ENCODE data around the gene GRAP2. TPM values are rescaled to one million over a fixed set of nuclear protein-coding genes. Genes with fewer than 3 reads are reported as not detected.

GRAP2 gene
- total RNA-seq, 1 experiment from 2014 or later: not detected

GRCh38 chr22:39907605-39908097 lies 6.8 kb downstream of the GRAP2 start:
- H3K9me3 ChIP-seq (ENCODE audit: low read length): no peaks in the 10 kb centered on the region
- DNase-seq (no peak), ATAC-seq (no peak)
- BruUV-seq (replicated peaks): no TSS peak
- ChIA-PET CTCF (no interaction called here), POLR2A (ENCODE audit: unreplicated experiment) (no interaction called here)
- H3K36me3 ChIP-seq (ENCODE audit: low read depth, low read length): no peaks in the 10 kb centered on the region
- no peaks in the 10 kb centered on the region for H3K9me2 ChIP-seq (replicated peaks; ENCODE audit: low read length)
- no peaks in the 10 kb centered on the region for H3K4me1 ChIP-seq (ENCODE audit: insufficient read depth, low read length)
- H4K20me1 ChIP-seq (ENCODE audit: low read length): no peaks in the 10 kb centered on the region
- no peak overlapping the region for H2AFZ ChIP-seq (ENCODE audit: low read length)
- TF ChIP-seq EZH2 (IDR thresholded peaks at IDR 0.05; ENCODE audit: low read length, unreplicated experiment): no peak
- no peak for TF ChIP-seq CTCF (conservative IDR thresholded peaks at IDR 0.05; ENCODE audit: low read depth, low read length)
- TF ChIP-seq EZH2phosphoT487 (IDR thresholded peaks at IDR 0.05; ENCODE audit: borderline replicate concordance, low read length): no peak
- intact Hi-C loops (cut with micrococcal nuclease): no loop called here
- H3K79me2 ChIP-seq (ENCODE audit: low read length): no peaks in the 10 kb centered on the region
- H3F3A ChIP-seq (ENCODE audit: low read length, unreplicated experiment): no peaks in the 10 kb centered on the region
- peaks cover 52% of the 10 kb centered on the region for H3K27me3 ChIP-seq (ENCODE audit: low read length)
- H3K4me2 ChIP-seq (ENCODE audit: low read length): no peak overlapping the region
- H3K27ac ChIP-seq (ENCODE audit: low read length): no peak overlapping the region
- H3K9ac ChIP-seq (ENCODE audit: low read length): no peak overlapping the region
- no peak overlapping the region for H3K4me3 ChIP-seq (ENCODE audit: low read length)

GRCh38 chr22:39908136-39908535 lies 7.3 kb downstream of the GRAP2 start:
- H3K27me3 ChIP-seq (ENCODE audit: low read length): peaks cover 49% of the 10 kb centered on the region
- H3K79me2 ChIP-seq (ENCODE audit: low read length): no peaks in the 10 kb centered on the region
- no peaks in the 10 kb centered on the region for H3K4me1 ChIP-seq (ENCODE audit: insufficient read depth, low read length)
- DNase-seq: no peak
- H4K20me1 ChIP-seq (ENCODE audit: low read length): no peaks in the 10 kb centered on the region
- no peak overlapping the region for H3K4me2 ChIP-seq (ENCODE audit: low read length)
- H3K9me3 ChIP-seq (ENCODE audit: low read length): no peaks in the 10 kb centered on the region
- BruUV-seq (replicated peaks): no TSS peak
- no peak overlapping the region for H3K4me3 ChIP-seq (ENCODE audit: low read length)
- no peaks in the 10 kb centered on the region for H3K9me2 ChIP-seq (replicated peaks; ENCODE audit: low read length)
- intact Hi-C loops (cut with micrococcal nuclease): no loop called here
- H2AFZ ChIP-seq (ENCODE audit: low read length): no peak overlapping the region
- TF ChIP-seq CTCF (conservative IDR thresholded peaks at IDR 0.05; ENCODE audit: low read depth, low read length): no peak
- H3K27ac ChIP-seq (ENCODE audit: low read length): no peak overlapping the region
- ChIA-PET POLR2A (ENCODE audit: unreplicated experiment) (no interaction called here), CTCF (no interaction called here)
- ATAC-seq: no peak
- no peaks in the 10 kb centered on the region for H3K36me3 ChIP-seq (ENCODE audit: low read depth, low read length)
- H3F3A ChIP-seq (ENCODE audit: low read length, unreplicated experiment): no peaks in the 10 kb centered on the region
- no peak overlapping the region for H3K9ac ChIP-seq (ENCODE audit: low read length)

GRCh38 chr22:39908737-39909136 lies 7.9 kb downstream of the GRAP2 start:
- Histone ChIP-seq H3K4me2 (ENCODE audit: low read length) (no peak overlapping the region), H3K79me2 (ENCODE audit: low read length) (no peaks in the 10 kb centered on the region), H3K4me1 (ENCODE audit: insufficient read depth, low read length) (no peaks in the 10 kb centered on the region), H3K27me3 (ENCODE audit: low read length) (peaks cover 55% of the 10 kb centered on the region), H3K9ac (ENCODE audit: low read length) (no peak overlapping the region), H3K27ac (ENCODE audit: low read length) (no peak overlapping the region), H3K4me3 (ENCODE audit: low read length) (no peak overlapping the region), H3K9me3 (ENCODE audit: low read length) (no peaks in the 10 kb centered on the region), H4K20me1 (ENCODE audit: low read length) (no peaks in the 10 kb centered on the region), H3K36me3 (ENCODE audit: low read depth, low read length) (no peaks in the 10 kb centered on the region), H2AFZ (ENCODE audit: low read length) (no peak overlapping the region), H3F3A (ENCODE audit: low read length, unreplicated experiment) (no peaks in the 10 kb centered on the region), H3K9me2 (replicated peaks; ENCODE audit: low read length) (no peaks in the 10 kb centered on the region)
- ChIA-PET CTCF (no interaction called here), POLR2A (ENCODE audit: unreplicated experiment) (no interaction called here)
- BruUV-seq (replicated peaks): no TSS peak
- no peak for ATAC-seq
- no peak for TF ChIP-seq EZH2 (IDR thresholded peaks at IDR 0.05; ENCODE audit: low read length, unreplicated experiment)
- TF ChIP-seq CTCF (conservative IDR thresholded peaks at IDR 0.05; ENCODE audit: low read depth, low read length): no peak
- TF ChIP-seq EZH2phosphoT487 (IDR thresholded peaks at IDR 0.05; ENCODE audit: borderline replicate concordance, low read length): no peak
- peak; percentile 3 for DNase-seq
- intact Hi-C loops (cut with micrococcal nuclease): no loop called here

Measured in PC-3 (cell line).